HG03025 (cell line): Measurements from ENCODE around the gene MYO18A.

Experiments used
- ATAC-seq: cut with Tn5 transposase; IDR thresholded peaks from one replicate; pipeline ENCODE4 v1.9.1; 2021; ENCODE audit warnings: mild to moderate bottlenecking, moderate library complexity; ENCODE audit not compliant: unreplicated experiment, low FRiP score

The MYO18A gene

GRCh38 chr17:29127840-29128239, 52.4 kb downstream of the MYO18A start:
- ATAC-seq: no peak

- no peak for ATAC-seq
Observed at GRCh38 chr17:29126268-29126930, 53.8 kb downstream of the MYO18A start.

GRCh38 chr17:29125651-29126050, 54.5 kb downstream of the MYO18A start:
- no peak for ATAC-seq

GRCh38 chr17:29124925-29125273, 55.3 kb downstream of the MYO18A start:
- ATAC-seq: no peak

GRCh38 chr17:29124135-29124924, 55.9 kb downstream of the MYO18A start:
- no peak for ATAC-seq

GRCh38 chr17:29123111-29123510, 57.1 kb downstream of the MYO18A start:
- no peak for ATAC-seq

- ATAC-seq: no peak
Observed at GRCh38 chr17:29121442-29121841, 58.8 kb downstream of the MYO18A start.

GRCh38 chr17:29120433-29120832, 59.8 kb downstream of the MYO18A start:
- no peak for ATAC-seq

- no peak for ATAC-seq
Observed at GRCh38 chr17:29119265-29119664, 60.9 kb downstream of the MYO18A start.

GRCh38 chr17:29116804-29117753, 63.1 kb downstream of the MYO18A start:
- no peak for ATAC-seq

GRCh38 chr17:29115961-29116803, 64.0 kb downstream of the MYO18A start:
- no peak for ATAC-seq

GRCh38 chr17:29115435-29115834, 64.8 kb downstream of the MYO18A start:
- ATAC-seq: no peak

- ATAC-seq: no peak
Observed at GRCh38 chr17:29114141-29114540, 66.1 kb downstream of the MYO18A start.

- ATAC-seq: no peak
Observed at GRCh38 chr17:29113334-29113733, 66.9 kb downstream of the MYO18A start.

- ATAC-seq: no peak
Observed at GRCh38 chr17:29112771-29113295, 67.4 kb downstream of the MYO18A start.

GRCh38 chr17:29111816-29112499, 68.2 kb downstream of the MYO18A start:
- ATAC-seq: no peak

GRCh38 chr17:29110372-29110757, 69.8 kb downstream of the MYO18A start:
- ATAC-seq: no peak

- ATAC-seq: no peak
Observed at GRCh38 chr17:29109477-29110371, 70.5 kb downstream of the MYO18A start.
